Skeletal muscle satellite cell (primary cell): ENCODE data around the gene FBLN1.
"Not testable (repeated sequence)": the region's sequence is repeated elsewhere in the genome, so short reads cannot be mapped to it uniquely, and the experiment has no call there.

Experiments used
- H3K27me3 ChIP-seq: 2 replicates; pipeline ENCODE4 v1.7.0; 2013; ENCODE audit warnings: low read length; ENCODE audit not compliant: control insufficient read depth, insufficient read depth
- H3K36me3 ChIP-seq: 2 replicates; pipeline ENCODE4 v1.7.0; 2013; ENCODE audit warnings: mild to moderate bottlenecking, control low read depth, low read length; ENCODE audit not compliant: insufficient read depth
- H3K4me1 ChIP-seq: 2 replicates; pipeline ENCODE4 v1.7.0; 2013; ENCODE audit warnings: low read length; ENCODE audit not compliant: control insufficient read depth, insufficient read depth
- H3K4me2 ChIP-seq: 2 replicates; pipeline ENCODE4 v1.7.0; 2013; ENCODE audit warnings: mild to moderate bottlenecking, low read length
- H3K4me3 ChIP-seq: 2 replicates; pipeline ENCODE4 v1.7.0; 2013; ENCODE audit warnings: low read length
- H3K9ac ChIP-seq: 2 replicates; pipeline ENCODE4 v1.7.0; 2013; ENCODE audit warnings: mild to moderate bottlenecking, low read depth, low read length, moderate library complexity
- H3K9me3 ChIP-seq: replicated peaks from 2 replicates; pipeline ENCODE4 v1.7.0; 2013; ENCODE audit warnings: mild to moderate bottlenecking, control low read depth, low read length

Gene FBLN1

DNA sequence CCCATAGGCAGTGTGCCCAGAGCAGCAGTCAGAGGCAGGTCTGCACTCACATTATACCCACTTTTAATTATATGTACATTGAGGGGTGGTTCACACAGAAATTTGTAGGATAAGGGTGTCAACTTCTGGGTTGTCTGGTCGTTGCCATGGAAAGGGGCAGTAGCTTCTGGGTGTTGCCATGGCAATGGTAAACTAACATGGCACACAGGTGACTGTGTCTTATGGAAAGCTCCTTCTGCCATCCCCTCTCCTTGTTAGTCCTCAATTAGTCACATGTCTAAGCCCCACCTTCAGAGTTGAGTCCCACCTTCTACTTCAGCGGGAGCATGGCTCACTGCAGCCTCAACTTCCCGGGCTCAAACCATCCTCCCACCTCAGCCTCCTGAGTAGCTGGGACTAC is 112.7 kb downstream of the FBLN1 start:
- H3K36me3 ChIP-seq: no peaks in the 10 kb centered on the region
- H3K4me3 ChIP-seq: no peak overlapping the region
- no peak overlapping the region for H3K4me2 ChIP-seq
- peaks cover 17% of the 10 kb centered on the region for H3K4me1 ChIP-seq
- no peaks in the 10 kb centered on the region for H3K27me3 ChIP-seq
- no peaks in the 10 kb centered on the region for H3K9me3 ChIP-seq
- no peak overlapping the region for H3K9ac ChIP-seq

DNA sequence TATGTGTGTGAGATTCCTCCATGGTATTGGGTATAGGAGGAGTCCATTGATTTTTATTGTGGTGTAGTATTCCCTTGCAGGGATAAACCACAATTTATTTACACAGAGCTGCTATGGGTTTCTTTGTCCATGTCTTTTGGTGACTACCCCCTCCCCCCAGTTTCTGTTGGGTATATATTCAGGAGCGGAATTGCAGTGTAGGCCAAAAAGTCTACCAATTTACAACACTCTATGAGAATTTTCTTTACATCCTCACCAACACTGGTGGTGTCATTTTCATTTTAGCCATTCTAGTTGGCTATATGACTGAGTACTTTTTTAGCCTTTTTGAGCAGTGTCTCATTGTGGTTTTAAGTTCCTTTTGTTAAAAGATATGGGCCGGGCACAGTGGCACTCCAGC is 113.7 kb downstream of the FBLN1 start:
- Histone ChIP-seq H3K27me3 (no peaks in the 10 kb centered on the region), H3K4me3 (no peak overlapping the region), H3K4me2 (no peak overlapping the region), H3K36me3 (no peaks in the 10 kb centered on the region), H3K4me1 (peaks cover 17% of the 10 kb centered on the region), H3K9ac (no peak overlapping the region), H3K9me3 (no peaks in the 10 kb centered on the region)

DNA sequence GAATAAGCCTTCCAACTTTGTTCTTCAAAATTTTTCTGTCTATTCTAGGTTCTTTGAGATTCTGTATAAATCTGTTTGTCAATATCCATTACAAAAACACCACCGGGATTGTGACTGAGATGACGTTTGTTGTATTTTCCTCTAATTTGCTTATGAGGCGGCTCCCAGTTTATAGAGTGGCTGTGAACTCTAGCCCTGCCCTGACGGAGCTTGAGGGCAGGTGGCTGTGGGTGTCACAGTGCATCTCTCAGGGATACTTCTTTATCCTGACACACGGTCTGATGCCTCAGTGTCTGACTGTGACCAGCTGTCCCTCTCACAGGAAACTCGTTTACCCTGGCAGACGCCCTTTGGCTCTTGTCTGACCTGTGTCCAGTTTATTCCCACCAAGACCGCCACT is 115.3 kb downstream of the FBLN1 start:
- peaks cover 7% of the 10 kb centered on the region for H3K4me1 ChIP-seq
- H3K4me3 ChIP-seq: no peak overlapping the region
- H3K4me2 ChIP-seq: no peak overlapping the region
- no peak overlapping the region for H3K9ac ChIP-seq
- H3K9me3 ChIP-seq: no peaks in the 10 kb centered on the region
- H3K27me3 ChIP-seq: no peaks in the 10 kb centered on the region
- no peaks in the 10 kb centered on the region for H3K36me3 ChIP-seq

- H3K9me3 ChIP-seq: no peaks in the 10 kb centered on the region
- peaks cover 18% of the 10 kb centered on the region for H3K27me3 ChIP-seq
- no peak overlapping the region for H3K4me2 ChIP-seq
- no peaks in the 10 kb centered on the region for H3K4me1 ChIP-seq
- H3K4me3 ChIP-seq: no peak overlapping the region
- H3K36me3 ChIP-seq: no peaks in the 10 kb centered on the region
- H3K9ac ChIP-seq: no peak overlapping the region
Measured at GRCh38 chr22:45620706-45621105, 118.0 kb downstream of the FBLN1 start.

GRCh38 chr22:45621836-45622600 is 119.3 kb downstream of the FBLN1 start:
- no peak overlapping the region for H3K4me3 ChIP-seq
- no peak overlapping the region for H3K9ac ChIP-seq
- no peak overlapping the region for H3K4me2 ChIP-seq
- H3K4me1 ChIP-seq: no peaks in the 10 kb centered on the region
- H3K9me3 ChIP-seq: no peaks in the 10 kb centered on the region
- H3K27me3 ChIP-seq: peaks cover 19% of the 10 kb centered on the region
- no peaks in the 10 kb centered on the region for H3K36me3 ChIP-seq

DNA sequence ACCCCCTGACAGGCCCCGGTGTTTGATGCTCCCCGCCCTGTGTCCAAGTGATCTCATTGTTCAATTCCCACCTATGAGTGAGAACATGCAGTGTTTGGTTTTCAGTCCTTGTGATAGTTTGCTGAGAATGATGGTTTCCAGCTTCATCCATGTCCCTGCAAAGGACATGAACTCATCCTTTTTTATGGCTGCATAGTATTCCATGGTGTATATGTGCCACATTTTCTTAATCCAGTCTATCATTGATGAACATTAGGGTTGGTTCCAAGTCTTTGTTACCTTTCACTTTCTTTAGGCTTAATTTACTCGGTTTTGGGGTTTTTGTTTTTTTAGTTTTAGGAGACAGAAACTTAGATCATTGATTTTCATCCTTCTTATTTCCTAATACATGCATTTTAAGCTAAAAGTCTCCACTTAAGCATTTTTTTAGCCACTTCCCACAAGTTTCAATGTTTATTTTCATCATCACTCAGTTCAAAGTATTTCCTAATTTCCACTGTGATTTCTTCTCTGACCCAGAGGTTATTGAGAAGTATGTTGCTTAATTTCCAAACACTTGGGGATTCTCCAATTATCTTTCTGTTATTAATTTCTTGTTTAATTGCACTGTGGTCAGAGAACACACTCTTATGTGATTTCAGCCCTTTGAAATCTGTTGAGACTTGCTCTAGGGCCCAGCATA is 120.9 kb downstream of the FBLN1 start:
- not testable (repeated sequence) for H3K36me3 ChIP-seq, H3K4me2 ChIP-seq, H3K9me3 ChIP-seq, H3K9ac ChIP-seq, H3K4me3 ChIP-seq, H3K4me1 ChIP-seq
- peaks cover 21% of the 10 kb centered on the region for H3K27me3 ChIP-seq

GRCh38 chr22:45626198-45626651 is 123.5 kb downstream of the FBLN1 start:
- H3K27me3 ChIP-seq: peaks cover 43% of the 10 kb centered on the region

DNA sequence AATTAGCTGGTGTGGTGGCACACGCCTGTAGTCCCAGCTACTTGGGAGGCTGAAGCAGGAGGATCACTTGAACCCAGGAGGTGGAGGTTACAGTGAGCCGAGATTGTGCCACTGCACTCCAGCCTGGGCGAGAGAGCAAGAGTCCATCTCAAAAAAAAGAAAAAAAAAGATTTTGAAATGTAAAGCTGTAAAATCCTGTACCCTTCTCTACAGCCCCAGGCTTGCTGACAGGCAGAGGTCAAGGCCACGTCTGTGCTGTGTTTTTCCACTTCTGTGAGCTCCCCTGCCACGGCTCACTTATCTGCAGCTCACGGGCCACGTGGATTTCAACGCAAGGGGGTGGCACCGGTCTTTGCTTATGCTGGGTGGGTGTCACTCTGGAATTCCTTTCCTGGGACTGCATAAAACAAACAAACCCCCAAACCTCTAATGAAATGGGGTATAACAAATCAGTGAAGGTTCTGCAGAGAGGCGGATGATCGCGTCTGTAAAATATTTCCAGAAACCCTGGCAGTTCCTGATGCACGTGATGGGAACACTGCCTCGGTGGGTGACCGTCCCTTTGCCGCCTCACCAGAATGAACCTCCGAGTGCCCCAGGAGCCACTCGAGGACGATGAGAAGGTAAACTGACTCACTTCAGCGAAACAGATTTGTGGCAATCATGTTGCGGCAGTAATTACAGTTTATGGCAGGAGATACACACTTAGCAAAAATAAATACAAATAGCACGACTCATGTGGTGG is 125.0 kb downstream of the FBLN1 start:
- no peak overlapping the region for H3K9ac ChIP-seq
- no peak overlapping the region for H3K4me2 ChIP-seq
- H3K9me3 ChIP-seq: no peaks in the 10 kb centered on the region
- H3K27me3 ChIP-seq: peaks cover 57% of the 10 kb centered on the region
- no peaks in the 10 kb centered on the region for H3K4me1 ChIP-seq
- H3K36me3 ChIP-seq: no peaks in the 10 kb centered on the region
- no peak overlapping the region for H3K4me3 ChIP-seq

More at GRCh38 chr22:45626198-45626651, 123.5 kb downstream of the FBLN1 start:
- H3K4me2 ChIP-seq: no peak overlapping the region
- H3K36me3 ChIP-seq: no peaks in the 10 kb centered on the region
- H3K4me3 ChIP-seq: no peak overlapping the region
- H3K9me3 ChIP-seq: no peaks in the 10 kb centered on the region
- no peaks in the 10 kb centered on the region for H3K4me1 ChIP-seq
- H3K9ac ChIP-seq: no peak overlapping the region

DNA sequence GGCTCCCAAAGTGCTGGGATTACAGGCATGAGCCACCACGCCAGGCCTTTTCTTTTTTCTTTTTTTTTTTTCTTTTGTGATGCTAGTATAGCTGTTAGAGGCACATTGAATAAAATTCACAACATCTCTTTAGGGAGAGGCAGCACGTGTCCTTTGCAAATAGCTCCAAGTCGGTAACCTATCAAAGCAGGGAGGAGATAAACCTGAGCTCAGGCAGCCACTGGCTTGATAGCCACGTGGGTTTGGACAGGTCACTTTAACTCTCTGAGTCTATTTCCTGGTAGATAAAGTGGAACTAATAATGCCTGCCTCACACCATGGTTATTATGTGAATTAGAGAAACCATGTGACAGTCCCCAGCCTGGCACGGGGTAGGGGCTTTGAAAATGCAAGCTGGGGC is 125.8 kb downstream of the FBLN1 start:
- H3K9ac ChIP-seq: no peak overlapping the region
- peaks cover 66% of the 10 kb centered on the region for H3K27me3 ChIP-seq
- no peak overlapping the region for H3K4me3 ChIP-seq
- no peak overlapping the region for H3K4me2 ChIP-seq
- no peaks in the 10 kb centered on the region for H3K9me3 ChIP-seq
- H3K36me3 ChIP-seq: no peaks in the 10 kb centered on the region
- no peaks in the 10 kb centered on the region for H3K4me1 ChIP-seq

- H3K9me3 ChIP-seq: no peaks in the 10 kb centered on the region
- peaks cover 67% of the 10 kb centered on the region for H3K27me3 ChIP-seq
- H3K36me3 ChIP-seq: no peaks in the 10 kb centered on the region
- H3K4me2 ChIP-seq: no peak overlapping the region
- H3K4me1 ChIP-seq: no peaks in the 10 kb centered on the region
- no peak overlapping the region for H3K4me3 ChIP-seq
- no peak overlapping the region for H3K9ac ChIP-seq
Measured at GRCh38 chr22:45629469-45630089, 126.9 kb downstream of the FBLN1 start.

DNA sequence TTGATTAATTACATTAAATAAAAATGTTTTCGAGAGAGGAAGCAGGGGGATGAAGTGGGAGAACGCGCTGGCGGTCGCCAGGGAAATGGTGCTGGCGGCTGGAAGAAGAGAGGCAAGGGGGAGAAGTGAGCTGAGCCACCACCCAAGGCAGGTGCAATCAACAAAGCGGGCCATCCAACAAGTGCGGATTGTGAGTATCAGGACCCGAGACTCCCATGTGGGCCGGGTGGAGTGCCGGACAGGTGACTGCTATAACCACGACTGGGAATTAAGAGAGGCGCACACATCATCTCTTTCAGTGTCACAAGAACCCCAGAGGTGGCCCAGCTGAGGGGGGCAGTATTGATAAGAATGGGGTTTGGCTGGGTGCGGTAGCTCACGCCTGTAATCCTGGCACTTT is 127.8 kb downstream of the FBLN1 start:
- Histone ChIP-seq H3K9ac (no peak overlapping the region), H3K4me1 (no peaks in the 10 kb centered on the region), H3K36me3 (no peaks in the 10 kb centered on the region), H3K4me3 (no peak overlapping the region), H3K27me3 (peaks cover 65% of the 10 kb centered on the region), H3K9me3 (no peaks in the 10 kb centered on the region), H3K4me2 (no peak overlapping the region)
